ENCODE data around the gene ENTPD7. TPM values are rescaled to one million over a fixed set of nuclear protein-coding genes. Genes with fewer than 3 reads are reported as not detected.
"Not testable (repeated sequence)": the region's sequence is repeated elsewhere in the genome, so short reads cannot be mapped to it uniquely, and the experiment has no call there.

ENTPD7 gene
- total RNA-seq, 1 donor from 2014 or later: 18.4 TPM

- peak in 1 of 2 donors; percentile 16 for DNase-seq (ENCODE audit: low read depth in 2 of 2)
Measured at GRCh38 chr10:99743841-99744240, 84.5 kb downstream of the ENTPD7 start.

- not testable (repeated sequence) for DNase-seq (ENCODE audit: low read depth in 2 of 2)
Measured at GRCh38 chr10:99746166-99746565, 86.9 kb downstream of the ENTPD7 start.

GRCh38 chr10:99748823-99749451, 89.6 kb downstream of the ENTPD7 start:
- no peak for DNase-seq (ENCODE audit: low read depth in 2 of 2)

- no peak for DNase-seq (ENCODE audit: low read depth in 2 of 2)
Measured at GRCh38 chr10:99750641-99751040, 91.3 kb downstream of the ENTPD7 start.

- peak in 1 of 2 donors; percentile 23 for DNase-seq (ENCODE audit: low read depth in 2 of 2)
Measured at GRCh38 chr10:99754670-99755069, 95.4 kb downstream of the ENTPD7 start.

Other genes with a start within 250 kb of the ENTPD7 start
- 22.3 and 23.4 TPM in 2 replicates for gene GOT1, start 228.9 kb upstream of the ENTPD7 start, total RNA-seq
- gene NKX2-3, start 126.6 kb upstream of the ENTPD7 start, total RNA-seq: not detected in 2 replicates
- gene SLC25A28, start 39.1 kb upstream of the ENTPD7 start, total RNA-seq: 8.6 and 13.8 TPM in 2 replicates
- gene COX15, start 72.6 kb downstream of the ENTPD7 start, total RNA-seq: 26.3 and 36.1 TPM in 2 replicates
- gene CUTC, start 72.7 kb downstream of the ENTPD7 start, total RNA-seq: 16.9 and 19.8 TPM in 2 replicates
- gene ABCC2, start 123.1 kb downstream of the ENTPD7 start, total RNA-seq: 0.39 and 0.51 TPM in 2 replicates

Measured in dermis microvascular lymphatic vessel endothelial cell (primary cell).